Astrocyte (in vitro differentiated cells and primary cell): ENCODE measurements around the gene COA6. TPM values are rescaled to one million over a fixed set of nuclear protein-coding genes. Genes with fewer than 3 reads are reported as not detected.

Source experiments
- DNase-seq: peaks from one replicate; pipeline ENCODE4 v3.0.0-alpha.2; 2010; ENCODE audit warnings: low read depth
- FAIRE-seq: peaks from 2 replicates; lab custom pipeline; 2011; peaks lifted over from hg19 to GRCh38; lab: Jason Lieb, UNC
- H2AFZ ChIP-seq: 2 replicates; pipeline ENCODE4 v1.6.0; 2012; ENCODE audit warnings: low read depth, low read length, inconsistent platforms
- H3K27ac ChIP-seq: 2 replicates; pipeline ENCODE4 v1.5.1; 2011; ENCODE audit warnings: low read depth, low read length, inconsistent platforms
- H3K27me3 ChIP-seq: 2 replicates; pipeline ENCODE4 v1.6.0; 2011; ENCODE audit warnings: low read length, inconsistent platforms; ENCODE audit not compliant: insufficient read depth
- H3K36me3 ChIP-seq: 2 replicates; pipeline ENCODE4 v1.5.1; 2011; ENCODE audit warnings: low read length, inconsistent platforms; ENCODE audit not compliant: insufficient read depth
- H3K4me1 ChIP-seq: 2 replicates; pipeline ENCODE4 v1.5.1; 2011; ENCODE audit warnings: low read length, inconsistent platforms; ENCODE audit not compliant: insufficient read depth
- H3K4me2 ChIP-seq: 2 replicates; pipeline ENCODE4 v1.6.0; 2012; ENCODE audit warnings: low read length, inconsistent platforms
- H3K4me3 ChIP-seq: 2 replicates; pipeline ENCODE4 v1.5.1; 2011; ENCODE audit warnings: low read depth, mild to moderate bottlenecking, low read length, inconsistent platforms; ENCODE audit not compliant: insufficient read depth
- H3K79me2 ChIP-seq: 2 replicates; pipeline ENCODE4 v1.6.0; 2012; ENCODE audit warnings: mild to moderate bottlenecking, low read length, inconsistent platforms; ENCODE audit not compliant: insufficient read depth
- H3K9ac ChIP-seq: 2 replicates; pipeline ENCODE4 v1.6.0; 2012; ENCODE audit warnings: mild to moderate bottlenecking, low read length, inconsistent platforms
- H3K9me3 ChIP-seq: 2 replicates; pipeline ENCODE4 v1.5.1; 2012; ENCODE audit warnings: low read depth, mild to moderate bottlenecking, low read length, inconsistent platforms; ENCODE audit not compliant: insufficient read depth
- H4K20me1 ChIP-seq: 2 replicates; pipeline ENCODE4 v1.6.0; 2012; ENCODE audit warnings: low read length, inconsistent platforms; ENCODE audit not compliant: insufficient read depth
- H3K27ac Mint-ChIP-seq: one replicate; pipeline ENCODE4 v1.8.0; 2021; ENCODE audit warnings: mild to moderate bottlenecking, mixed read lengths; ENCODE audit not compliant: unreplicated experiment
- H3K27me3 Mint-ChIP-seq: one replicate; pipeline ENCODE4 v1.8.0; 2021; ENCODE audit warnings: low read depth, mixed read lengths; ENCODE audit not compliant: unreplicated experiment
- H3K36me3 Mint-ChIP-seq: one replicate; pipeline ENCODE4 v1.8.0; 2021; ENCODE audit warnings: low read depth, mixed read lengths; ENCODE audit not compliant: unreplicated experiment
- H3K4me1 Mint-ChIP-seq: one replicate; pipeline ENCODE4 v1.8.0; 2021; ENCODE audit warnings: low read depth, mixed read lengths; ENCODE audit not compliant: unreplicated experiment
- H3K4me3 Mint-ChIP-seq: one replicate; pipeline ENCODE4 v1.8.0; 2021; ENCODE audit warnings: mild to moderate bottlenecking, moderate library complexity, mixed read lengths; ENCODE audit not compliant: unreplicated experiment
- H3K9me3 Mint-ChIP-seq: one replicate; pipeline ENCODE4 v1.8.0; 2021; ENCODE audit warnings: mild to moderate bottlenecking, mixed read lengths; ENCODE audit not compliant: unreplicated experiment
- EZH2 ChIP-seq: IDR thresholded peaks from 2 replicates; pipeline ENCODE4 v1.6.1; 2012; ENCODE audit warnings: mild to moderate bottlenecking, low read length, inconsistent platforms; ENCODE audit not compliant: insufficient read depth
- total RNA-seq: library from RNA; stranded (reverse); gene quantifications from 2 replicates; pipeline ENCODE4 v1.2.1, GENCODE V29; 2021
- TF ChIP-seq, protein P1 (sequence below): IDR thresholded peaks from 2 replicates; pipeline ENCODE4 v1.5.1; 2011; ENCODE audit warnings: low read depth, mild to moderate bottlenecking, inconsistent platforms, low read length, moderate library complexity; ENCODE audit not compliant: insufficient read depth

The COA6 gene
- total RNA-seq, 1 donor from 2014 or later, result 22.0 TPM

- H3K79me2 ChIP-seq, result peaks cover 25% of the 10 kb centered on the region
- H3K27ac Mint-ChIP-seq, result peak overlapping the region; percentile 56
- peaks cover 11% of the 10 kb centered on the region for H3K4me1 ChIP-seq
- peaks cover 3% of the 10 kb centered on the region for H3K27me3 ChIP-seq
- H3K27ac ChIP-seq, result no peak overlapping the region
- peaks cover 7% of the 10 kb centered on the region for H3K36me3 ChIP-seq
- TF ChIP-seq, protein P1, sequence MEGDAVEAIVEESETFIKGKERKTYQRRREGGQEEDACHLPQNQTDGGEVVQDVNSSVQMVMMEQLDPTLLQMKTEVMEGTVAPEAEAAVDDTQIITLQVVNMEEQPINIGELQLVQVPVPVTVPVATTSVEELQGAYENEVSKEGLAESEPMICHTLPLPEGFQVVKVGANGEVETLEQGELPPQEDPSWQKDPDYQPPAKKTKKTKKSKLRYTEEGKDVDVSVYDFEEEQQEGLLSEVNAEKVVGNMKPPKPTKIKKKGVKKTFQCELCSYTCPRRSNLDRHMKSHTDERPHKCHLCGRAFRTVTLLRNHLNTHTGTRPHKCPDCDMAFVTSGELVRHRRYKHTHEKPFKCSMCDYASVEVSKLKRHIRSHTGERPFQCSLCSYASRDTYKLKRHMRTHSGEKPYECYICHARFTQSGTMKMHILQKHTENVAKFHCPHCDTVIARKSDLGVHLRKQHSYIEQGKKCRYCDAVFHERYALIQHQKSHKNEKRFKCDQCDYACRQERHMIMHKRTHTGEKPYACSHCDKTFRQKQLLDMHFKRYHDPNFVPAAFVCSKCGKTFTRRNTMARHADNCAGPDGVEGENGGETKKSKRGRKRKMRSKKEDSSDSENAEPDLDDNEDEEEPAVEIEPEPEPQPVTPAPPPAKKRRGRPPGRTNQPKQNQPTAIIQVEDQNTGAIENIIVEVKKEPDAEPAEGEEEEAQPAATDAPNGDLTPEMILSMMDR, result no peak
- H3K4me1 Mint-ChIP-seq, result peaks cover 9% of the 10 kb centered on the region
- H3K9me3 ChIP-seq, result no peaks in the 10 kb centered on the region
- H3K9ac ChIP-seq, result no peak overlapping the region
- no peak for FAIRE-seq
- H3K4me3 ChIP-seq, result no peak overlapping the region
- DNase-seq, result no peak
- H3K9me3 Mint-ChIP-seq, result no peaks in the 10 kb centered on the region
- H4K20me1 ChIP-seq, result no peaks in the 10 kb centered on the region
- H3K4me3 Mint-ChIP-seq, result no peak overlapping the region
- H3K36me3 Mint-ChIP-seq, result peaks cover 3% of the 10 kb centered on the region
- no peak overlapping the region for H3K4me2 ChIP-seq
- H2AFZ ChIP-seq, result no peak overlapping the region
- peaks cover 3% of the 10 kb centered on the region for H3K27me3 Mint-ChIP-seq
These were observed 1.8 kb upstream of the COA6 start for GRCh38 chr1:234371414-234371813.

DNA sequence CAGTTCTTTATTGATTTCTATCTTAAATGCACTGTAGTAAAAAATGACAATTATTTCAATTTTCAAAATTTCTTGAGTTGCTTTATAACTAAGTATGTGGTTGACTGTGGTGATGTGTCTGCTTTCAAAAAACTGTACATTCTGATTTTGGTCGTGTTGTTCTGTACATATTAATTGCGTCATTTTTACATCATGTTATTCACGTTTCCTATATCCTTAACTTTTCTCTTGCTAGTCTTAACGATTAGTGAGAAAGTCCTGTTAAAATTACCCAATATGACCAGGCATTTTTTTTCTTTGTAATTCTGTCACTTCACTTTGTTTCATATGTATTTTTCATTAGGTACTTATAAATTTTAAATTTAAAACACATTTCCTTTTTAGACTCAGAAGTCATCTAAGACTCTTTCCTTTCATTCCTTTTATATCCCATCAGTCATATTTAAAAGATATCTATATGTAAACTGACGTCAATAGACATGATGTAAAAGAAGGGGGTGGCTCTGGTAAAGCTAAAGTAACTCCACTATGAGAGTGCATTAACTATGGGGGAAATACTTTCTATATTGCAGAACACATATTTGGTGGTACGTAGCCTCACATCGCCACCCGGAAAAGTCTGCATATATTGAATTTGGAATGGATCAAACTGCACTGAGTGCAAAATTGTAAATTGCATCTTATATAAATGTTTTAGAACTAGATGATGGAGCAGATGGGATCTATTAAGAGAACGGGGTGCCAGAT, 1.1 kb upstream of the COA6 start:
- no peak for DNase-seq
- no peak for FAIRE-seq
- Mint-ChIP-seq H3K9me3 (no peaks in the 10 kb centered on the region), H3K36me3 (peaks cover 3% of the 10 kb centered on the region), H3K4me3 (peak overlapping the region; percentile 95), H3K27ac (peak overlapping the region; percentile 99), H3K27me3 (peaks cover 3% of the 10 kb centered on the region), H3K4me1 (peaks cover 9% of the 10 kb centered on the region)
- peak overlapping the region; percentile 95 for H3K4me2 ChIP-seq
- H2AFZ ChIP-seq, result no peak overlapping the region
- H3K9me3 ChIP-seq, result no peaks in the 10 kb centered on the region
- peaks cover 3% of the 10 kb centered on the region for H3K27me3 ChIP-seq
- H3K36me3 ChIP-seq, result peaks cover 11% of the 10 kb centered on the region
- peaks cover 11% of the 10 kb centered on the region for H3K4me1 ChIP-seq
- H3K27ac ChIP-seq, result peak overlapping the region; percentile 95
- H4K20me1 ChIP-seq, result no peaks in the 10 kb centered on the region
- H3K79me2 ChIP-seq, result peaks cover 28% of the 10 kb centered on the region
- TF ChIP-seq, protein P1, result no peak
- TF ChIP-seq EZH2, result no peak
- peak overlapping the region; percentile 97 for H3K4me3 ChIP-seq
- peak overlapping the region; percentile 98 for H3K9ac ChIP-seq

DNA sequence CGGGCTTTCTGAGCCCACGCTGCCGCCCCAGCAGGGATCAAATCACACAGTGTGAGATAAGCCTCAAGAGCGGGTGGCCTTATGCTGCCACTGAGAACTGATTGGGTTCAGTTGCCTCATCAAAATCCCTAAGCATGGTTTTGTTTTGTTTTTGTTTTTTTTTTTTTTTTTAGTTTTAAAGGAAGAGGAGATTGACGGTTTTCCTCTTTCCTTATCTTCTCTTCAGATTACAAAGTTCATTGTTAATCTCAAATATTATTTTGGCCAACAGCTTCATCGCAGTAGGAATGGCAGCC, 651 bp downstream of the COA6 start:
- H3K4me1 ChIP-seq, result peaks cover 11% of the 10 kb centered on the region
- H3K27me3 Mint-ChIP-seq, result peaks cover 1% of the 10 kb centered on the region
- H3K4me1 Mint-ChIP-seq, result peaks cover 9% of the 10 kb centered on the region
- peak overlapping the region; percentile 97 for H3K4me3 ChIP-seq
- H3K9me3 ChIP-seq, result no peaks in the 10 kb centered on the region
- peaks cover 17% of the 10 kb centered on the region for H3K36me3 ChIP-seq
- H3K27ac ChIP-seq, result peak overlapping the region; percentile 95
- peak overlapping the region; percentile 98 for H3K9ac ChIP-seq
- TF ChIP-seq EZH2, result no peak
- TF ChIP-seq, protein P1, result no peak
- H3K4me2 ChIP-seq, result peak overlapping the region; percentile 95
- DNase-seq (no peak), FAIRE-seq (no peak)
- H3K27ac Mint-ChIP-seq, result peak overlapping the region; percentile 99
- H3K27me3 ChIP-seq, result no peaks in the 10 kb centered on the region
- peak overlapping the region; percentile 93 for H2AFZ ChIP-seq
- H3K36me3 Mint-ChIP-seq, result peaks cover 7% of the 10 kb centered on the region
- H3K79me2 ChIP-seq, result peaks cover 30% of the 10 kb centered on the region
- no peaks in the 10 kb centered on the region for H4K20me1 ChIP-seq
- H3K9me3 Mint-ChIP-seq, result no peaks in the 10 kb centered on the region
- H3K4me3 Mint-ChIP-seq, result peak overlapping the region; percentile 95
